GM18499 (cell line): ENCODE results near the gene PCDH9.

Source experiments
- ATAC-seq: cut with Tn5 transposase; IDR thresholded peaks from one replicate; pipeline ENCODE4 v1.9.1; 2021; ENCODE audit warnings: moderate number of reproducible peaks; ENCODE audit not compliant: insufficient read depth, unreplicated experiment

Gene PCDH9

GRCh38 chr13:66994517-66995202 lies 235.5 kb downstream of the PCDH9 start:
- no peak for ATAC-seq

GRCh38 chr13:66994097-66994496 lies 236.0 kb downstream of the PCDH9 start:
- ATAC-seq, result no peak

GRCh38 chr13:66992719-66993118 lies 237.4 kb downstream of the PCDH9 start:
- no peak for ATAC-seq

GRCh38 chr13:66992183-66992582 lies 238.0 kb downstream of the PCDH9 start:
- ATAC-seq, result no peak

GRCh38 chr13:66984241-66984640 lies 245.9 kb downstream of the PCDH9 start:
- no peak for ATAC-seq

- no peak for ATAC-seq
These were observed 248.2 kb downstream of the PCDH9 start for GRCh38 chr13:66981912-66982311.

- no peak for ATAC-seq
These were observed 253.0 kb downstream of the PCDH9 start for GRCh38 chr13:66977161-66977560.

GRCh38 chr13:66974889-66975288 lies 255.2 kb downstream of the PCDH9 start:
- ATAC-seq, result no peak

- no peak for ATAC-seq
These were observed 256.0 kb downstream of the PCDH9 start for GRCh38 chr13:66974174-66974573.

- no peak for ATAC-seq
These were observed 257.5 kb downstream of the PCDH9 start for GRCh38 chr13:66972659-66973058.

GRCh38 chr13:66971004-66971403 lies 259.1 kb downstream of the PCDH9 start:
- no peak for ATAC-seq

GRCh38 chr13:66969291-66969690 lies 260.8 kb downstream of the PCDH9 start:
- ATAC-seq, result no peak

GRCh38 chr13:66967811-66968597 lies 262.1 kb downstream of the PCDH9 start:
- ATAC-seq, result no peak

GRCh38 chr13:66965181-66965580 lies 265.0 kb downstream of the PCDH9 start:
- ATAC-seq, result no peak

GRCh38 chr13:66962953-66963352 lies 267.2 kb downstream of the PCDH9 start:
- no peak for ATAC-seq

- no peak for ATAC-seq
These were observed 271.5 kb downstream of the PCDH9 start for GRCh38 chr13:66958611-66959010.

- ATAC-seq, result no peak
These were observed 277.6 kb downstream of the PCDH9 start for GRCh38 chr13:66952507-66952906.

- ATAC-seq, result no peak
These were observed 278.7 kb downstream of the PCDH9 start for GRCh38 chr13:66951426-66951825.

GRCh38 chr13:66950666-66951065 lies 279.5 kb downstream of the PCDH9 start:
- no peak for ATAC-seq

GRCh38 chr13:66948910-66949309 lies 281.2 kb downstream of the PCDH9 start:
- ATAC-seq, result no peak

- ATAC-seq, result no peak
These were observed 286.6 kb downstream of the PCDH9 start for GRCh38 chr13:66943530-66943929.

GRCh38 chr13:66940113-66940512 lies 290.0 kb downstream of the PCDH9 start:
- no peak for ATAC-seq
